CD4-positive, alpha-beta memory T cell (primary cell): ENCODE results near the gene IGSF1. TPM values are rescaled to one million over a fixed set of nuclear protein-coding genes. Genes with fewer than 3 reads are reported as not detected.

Source experiments
- CTCF ChIA-PET: fragments of 350-600 bp; sonication (Branson Sonifier 250); formaldehyde crosslinking; loops from one replicate; lab custom pipeline; 2021; ENCODE audit warnings: inconsistent platforms; ENCODE audit not compliant: partially characterized antibody; lab: Charles Lee
- POLR2A ChIA-PET: fragments of 350-600 bp; sonication (Branson Sonifier 250); formaldehyde crosslinking; loops from one replicate; lab custom pipeline; 2021; ENCODE audit not compliant: partially characterized antibody; lab: Charles Lee
- DNase-seq, 5 donors: peaks; one replicate each; pipeline versions ENCODE4 v3.0.0 to v3.0.0-alpha.2; 2020 to 2022; ENCODE audit warnings: mixed read lengths in 1 of 5
- H3K27ac ChIP-seq: one replicate; pipeline ENCODE4 v1.7.0; 2013; ENCODE audit warnings: low read depth, low read length
- H3K27me3 ChIP-seq: 2 replicates; pipeline ENCODE4 v1.7.0; 2013; ENCODE audit warnings: mild to moderate bottlenecking, low read length, moderate library complexity; ENCODE audit not compliant: insufficient read depth
- H3K36me3 ChIP-seq: 2 replicates; pipeline ENCODE4 v1.7.0; 2013; ENCODE audit warnings: mild to moderate bottlenecking, low read length, moderate library complexity; ENCODE audit not compliant: insufficient read depth
- H3K4me1 ChIP-seq: 2 replicates; pipeline ENCODE4 v1.7.0; 2013; ENCODE audit warnings: mild to moderate bottlenecking, low read length, moderate library complexity; ENCODE audit not compliant: insufficient read depth
- H3K4me3 ChIP-seq, 2 donors: one replicate each; pipeline ENCODE4 v1.7.0; 2013; ENCODE audit warnings: low read length in 2 of 2, mild to moderate bottlenecking in 1 of 2
- H3K9me3 ChIP-seq, 2 donors: one replicate each; pipeline ENCODE4 v1.7.0; 2013; ENCODE audit warnings: low read length in 2 of 2, control low read depth in 1 of 2; ENCODE audit not compliant: control insufficient read depth in 1 of 2
- H3K27ac Mint-ChIP-seq, 7 donors: one replicate each; pipeline ENCODE4 v1.8.0; 2020 to 2021; ENCODE audit warnings: mixed read lengths in 7 of 7, mild to moderate bottlenecking in 6 of 7, inconsistent platforms in 3 of 7, moderate library complexity in 3 of 7
- H3K27me3 Mint-ChIP-seq, 2 donors: one replicate each; pipeline ENCODE4 v1.8.0; 2020 to 2021; ENCODE audit warnings: mixed read lengths in 2 of 2
- H3K36me3 Mint-ChIP-seq, 2 donors: one replicate each; pipeline ENCODE4 v1.8.0; 2020 to 2021; ENCODE audit warnings: mixed read lengths in 2 of 2, inconsistent platforms in 1 of 2, mild to moderate bottlenecking in 1 of 2
- H3K4me1 Mint-ChIP-seq, 4 donors: one replicate each; pipeline ENCODE4 v1.8.0; 2020 to 2021; ENCODE audit warnings: mixed read lengths in 4 of 4, mild to moderate bottlenecking in 1 of 4
- H3K4me3 Mint-ChIP-seq, 8 donors: one replicate each; pipeline ENCODE4 v1.8.0; 2020 to 2021; ENCODE audit warnings: mixed read lengths in 8 of 8, mild to moderate bottlenecking in 7 of 8, moderate library complexity in 6 of 8, inconsistent platforms in 3 of 8
- H3K9me3 Mint-ChIP-seq, 8 donors: one replicate each; pipeline ENCODE4 v1.8.0; 2020 to 2021; ENCODE audit warnings: mixed read lengths in 8 of 8, mild to moderate bottlenecking in 5 of 8, inconsistent platforms in 3 of 8, moderate library complexity in 1 of 8
- intact Hi-C: fragments of 100-400 bp; cut with micrococcal nuclease; formaldehyde crosslinking; loops from one replicate; pipeline ENCODE4 v1.15.1; 2023
- polyA plus RNA-seq, 2 donors: library from polyadenylated mRNA; unstranded; fragments of 300-500 nt; fragmentation: Illumina TruSeq; gene quantifications; one replicate each; pipeline ENCODE4 v1.2.3, GENCODE V29; 2021
- total RNA-seq, 2 experiments: library from RNA; stranded (reverse); gene quantifications; one replicate each; pipeline ENCODE4 v1.2.3, GENCODE V29; 2021

IGSF1 gene
- total and polyA plus RNA-seq, 4 experiments from 2014 or later: not detected

DNA sequence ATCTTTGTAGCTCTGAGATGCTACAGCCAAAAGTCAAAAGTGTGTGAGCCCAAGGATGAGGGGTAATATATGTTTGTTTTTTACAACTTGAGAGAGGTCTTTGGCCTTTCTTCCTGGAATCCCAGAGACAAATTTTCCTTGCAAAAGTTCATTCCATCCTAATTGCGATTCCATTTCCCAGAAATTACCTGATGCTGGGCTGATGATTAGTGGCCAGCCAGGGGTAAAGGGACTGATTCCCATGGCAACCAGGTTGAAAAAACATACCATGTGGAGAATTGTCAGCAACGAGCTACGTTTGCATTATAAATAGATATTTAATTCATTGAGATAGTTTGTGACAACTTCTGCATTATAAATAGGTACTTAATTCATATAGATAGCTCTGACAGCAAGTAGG is 17.8 kb downstream of the IGSF1 start:
- Mint-ChIP-seq H3K4me3 (no peak overlapping the region), H3K27ac (no peak overlapping the region), H3K36me3 (no peaks in the 10 kb centered on the region), H3K27me3 (peaks cover 2 to 6% of the 10 kb centered on the region in 2 donors), H3K4me1 (no peaks in the 10 kb centered on the region), H3K9me3 (no peaks in the 10 kb centered on the region)
- no peak overlapping the region for H3K27ac ChIP-seq
- H3K4me1 ChIP-seq: no peaks in the 10 kb centered on the region
- no peaks in the 10 kb centered on the region for H3K9me3 ChIP-seq
- H3K27me3 ChIP-seq: no peaks in the 10 kb centered on the region
- ChIA-PET POLR2A (no interaction called here), CTCF (no interaction called here)
- H3K4me3 ChIP-seq: no peak overlapping the region
- no peak for DNase-seq
- intact Hi-C loops: no loop called here
- no peaks in the 10 kb centered on the region for H3K36me3 ChIP-seq

DNA sequence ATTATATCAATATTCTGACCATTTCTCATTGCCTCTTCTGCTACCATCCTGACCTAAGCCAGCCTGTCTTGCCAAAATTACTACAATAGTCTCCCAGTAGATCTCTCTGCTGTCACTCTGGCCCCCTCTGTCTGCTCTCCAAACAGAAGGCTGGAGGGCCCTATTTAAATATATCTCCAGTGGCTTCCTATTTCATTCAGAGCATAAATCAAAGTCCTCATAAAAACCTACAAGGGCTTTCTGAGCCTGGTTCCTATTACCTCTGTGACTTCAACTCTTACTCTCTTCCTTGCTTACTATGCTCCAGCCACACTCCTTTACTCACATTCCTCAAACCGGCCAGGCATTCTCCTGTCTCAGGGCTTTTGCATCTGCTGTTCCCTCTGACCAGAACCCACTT is 19.0 kb downstream of the IGSF1 start:
- no peak overlapping the region for H3K27ac ChIP-seq
- Mint-ChIP-seq H3K4me1 (no peaks in the 10 kb centered on the region), H3K4me3 (no peak overlapping the region), H3K9me3 (no peaks in the 10 kb centered on the region), H3K36me3 (no peaks in the 10 kb centered on the region), H3K27me3 (peaks cover 0 to 3% of the 10 kb centered on the region in 2 donors), H3K27ac (no peak overlapping the region)
- POLR2A ChIA-PET: no interaction called here
- no peaks in the 10 kb centered on the region for H3K9me3 ChIP-seq
- intact Hi-C loops: no loop called here
- DNase-seq: no peak
- H3K4me1 ChIP-seq: no peaks in the 10 kb centered on the region
- H3K36me3 ChIP-seq: no peaks in the 10 kb centered on the region
- CTCF ChIA-PET: no interaction called here
- no peaks in the 10 kb centered on the region for H3K27me3 ChIP-seq
- no peak overlapping the region for H3K4me3 ChIP-seq

DNA sequence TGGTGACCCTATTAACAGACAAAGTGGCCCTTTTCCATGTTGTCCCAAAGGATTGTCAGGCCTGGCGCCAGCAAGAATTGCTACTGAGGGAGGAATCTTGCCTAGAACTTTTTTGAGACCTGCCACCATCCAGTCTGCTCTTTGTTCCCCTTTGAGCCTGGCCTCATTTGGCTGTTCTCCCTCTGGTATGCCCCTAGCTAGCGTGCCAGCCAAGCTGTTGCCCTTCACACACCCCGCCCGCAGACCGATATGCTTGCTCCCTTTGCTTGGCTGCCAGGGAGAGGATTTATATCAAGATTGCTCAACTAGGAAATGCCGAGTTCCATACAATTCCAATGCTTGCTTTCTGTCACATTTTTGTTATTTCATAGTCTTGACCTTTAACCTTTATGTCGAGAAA is 24.4 kb downstream of the IGSF1 start:
- H3K27me3 ChIP-seq: no peaks in the 10 kb centered on the region
- no peaks in the 10 kb centered on the region for H3K36me3 Mint-ChIP-seq
- ChIA-PET CTCF (no interaction called here), POLR2A (no interaction called here)
- no peak overlapping the region for H3K27ac ChIP-seq
- DNase-seq: no peak
- no peak overlapping the region for H3K27ac Mint-ChIP-seq
- H3K27me3 Mint-ChIP-seq: no peaks in the 10 kb centered on the region
- H3K4me3 ChIP-seq: no peak overlapping the region
- no peaks in the 10 kb centered on the region for H3K36me3 ChIP-seq
- no peaks in the 10 kb centered on the region for H3K4me1 ChIP-seq
- H3K9me3 ChIP-seq: no peaks in the 10 kb centered on the region
- H3K9me3 Mint-ChIP-seq: no peaks in the 10 kb centered on the region
- H3K4me3 Mint-ChIP-seq: no peak overlapping the region
- intact Hi-C loops: loop anchor here (5.0 kb wide), 1 partner anchor 368 kb away; no protein-coding TSS in a partner anchor
- peaks cover 0 to 8% (median under 1%) of the 10 kb centered on the region in 4 donors for H3K4me1 Mint-ChIP-seq

DNA sequence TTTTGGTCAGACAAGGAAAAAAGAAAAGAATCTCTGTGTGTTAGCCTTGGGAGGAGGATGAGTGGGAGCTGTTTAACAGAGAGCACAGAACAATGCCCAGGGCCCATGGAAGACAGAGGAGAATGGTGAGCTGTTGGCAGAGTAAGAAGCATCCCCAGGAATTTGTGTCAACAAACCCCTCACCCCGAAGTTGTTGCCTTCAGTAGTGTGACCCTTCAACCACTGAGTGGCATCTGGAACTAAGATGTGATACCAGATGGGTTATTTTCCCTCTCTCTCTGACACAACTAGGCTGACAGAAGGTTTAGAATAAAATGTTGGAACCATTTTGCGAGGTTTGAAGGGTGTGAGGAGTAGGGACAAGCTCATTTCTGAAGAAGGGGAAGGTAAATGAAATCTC is 25.1 kb downstream of the IGSF1 start:
- CTCF ChIA-PET: no interaction called here
- Mint-ChIP-seq H3K4me1 (peaks cover 0 to 8% (median under 1%) of the 10 kb centered on the region in 4 donors), H3K27me3 (no peaks in the 10 kb centered on the region), H3K36me3 (no peaks in the 10 kb centered on the region), H3K4me3 (no peak overlapping the region), H3K27ac (no peak overlapping the region), H3K9me3 (no peaks in the 10 kb centered on the region)
- H3K27me3 ChIP-seq: no peaks in the 10 kb centered on the region
- no peak overlapping the region for H3K27ac ChIP-seq
- POLR2A ChIA-PET: no interaction called here
- H3K36me3 ChIP-seq: no peaks in the 10 kb centered on the region
- intact Hi-C loops: loop anchor here (5.0 kb wide), 1 partner anchor 368 kb away; no protein-coding TSS in a partner anchor
- no peak overlapping the region for H3K4me3 ChIP-seq
- no peaks in the 10 kb centered on the region for H3K9me3 ChIP-seq
- no peaks in the 10 kb centered on the region for H3K4me1 ChIP-seq
- DNase-seq: no peak

DNA sequence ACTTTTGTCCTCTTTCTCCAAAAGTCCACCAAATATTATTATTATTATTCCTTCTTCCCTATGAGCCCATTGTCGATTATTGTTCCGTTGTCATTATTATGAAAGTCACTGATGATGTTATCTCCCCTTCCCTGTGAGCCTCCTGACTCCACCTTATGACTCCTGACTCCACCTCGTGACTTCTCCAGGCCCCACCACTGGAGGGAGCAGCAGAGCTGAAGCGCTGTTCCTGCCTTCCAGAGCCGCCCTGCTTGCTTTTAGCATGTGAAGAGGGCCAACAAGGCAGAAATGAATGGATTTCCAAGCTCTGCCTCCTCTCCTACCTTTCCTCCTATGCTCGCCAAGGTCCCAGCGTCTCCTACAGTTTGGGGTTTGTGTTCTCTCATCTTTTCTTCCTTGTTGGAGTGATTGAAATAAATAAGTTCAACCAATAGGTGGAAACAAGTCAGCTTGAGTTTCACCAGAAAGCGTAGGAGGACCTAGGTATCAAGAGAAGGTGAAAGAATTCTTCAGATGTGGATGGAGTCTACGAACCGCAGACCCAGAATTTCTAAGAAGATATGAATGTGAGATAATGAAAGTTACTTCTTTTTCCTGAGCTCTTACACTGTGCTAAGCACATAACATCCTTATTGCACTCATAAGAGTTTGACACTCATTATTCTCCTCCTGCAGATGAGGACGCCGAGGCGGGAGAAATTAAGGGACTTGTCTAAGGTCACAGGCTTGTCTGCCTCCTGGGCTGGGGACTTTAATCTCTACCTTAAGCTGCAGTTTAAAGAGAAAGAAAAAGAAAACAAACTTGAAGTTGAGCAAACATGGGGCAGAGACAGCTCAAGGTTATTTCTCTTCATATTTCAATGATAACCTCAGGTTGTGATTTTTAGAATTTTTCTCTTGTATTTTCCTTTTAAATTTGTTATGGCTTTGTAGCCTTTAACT is 26.1 kb downstream of the IGSF1 start:
- no peaks in the 10 kb centered on the region for H3K36me3 Mint-ChIP-seq
- Histone ChIP-seq H3K36me3 (no peaks in the 10 kb centered on the region), H3K27me3 (no peaks in the 10 kb centered on the region), H3K4me3 (no peak overlapping the region), H3K4me1 (no peaks in the 10 kb centered on the region), H3K9me3 (no peaks in the 10 kb centered on the region), H3K27ac (no peak overlapping the region)
- POLR2A ChIA-PET: no interaction called here
- no peak for DNase-seq
- H3K27ac Mint-ChIP-seq: peak overlapping the region in 1 of 7 donors; percentile 47
- peaks cover 0 to 8% (median under 1%) of the 10 kb centered on the region in 4 donors for H3K4me1 Mint-ChIP-seq
- H3K27me3 Mint-ChIP-seq: no peaks in the 10 kb centered on the region
- intact Hi-C loops: loop anchor here (5.0 kb wide), 1 partner anchor 369 kb away; no protein-coding TSS in a partner anchor
- CTCF ChIA-PET: no interaction called here
- peak overlapping the region in 2 of 8 donors; percentile 30 to 63 for H3K4me3 Mint-ChIP-seq
- H3K9me3 Mint-ChIP-seq: no peaks in the 10 kb centered on the region

DNA sequence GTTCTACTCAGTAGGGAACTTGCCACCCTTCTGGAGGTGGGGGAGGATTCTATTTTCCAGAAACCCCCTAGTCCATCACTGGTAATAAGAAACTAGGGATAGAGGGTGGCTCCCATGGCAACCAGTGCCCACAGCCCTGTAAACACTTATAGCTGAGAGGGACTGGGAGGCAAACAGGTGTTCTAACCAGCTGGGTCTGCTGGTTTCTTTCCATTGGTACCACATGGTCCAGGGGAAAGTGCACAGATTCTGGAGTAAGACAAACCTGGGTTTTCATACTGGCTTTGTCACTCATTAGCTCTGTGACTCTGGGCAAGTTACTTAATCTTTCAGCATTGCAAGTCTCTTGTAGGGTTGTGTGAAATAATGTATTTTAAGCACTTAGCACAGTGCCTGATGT is 26.9 kb downstream of the IGSF1 start:
- Histone ChIP-seq H3K4me3 (no peak overlapping the region), H3K4me1 (no peaks in the 10 kb centered on the region), H3K36me3 (no peaks in the 10 kb centered on the region), H3K9me3 (no peaks in the 10 kb centered on the region), H3K27me3 (no peaks in the 10 kb centered on the region), H3K27ac (no peak overlapping the region)
- Mint-ChIP-seq H3K27ac (no peak overlapping the region), H3K27me3 (no peaks in the 10 kb centered on the region), H3K4me3 (no peak overlapping the region), H3K36me3 (no peaks in the 10 kb centered on the region), H3K9me3 (no peaks in the 10 kb centered on the region), H3K4me1 (peaks cover 0 to 8% (median under 1%) of the 10 kb centered on the region in 4 donors)
- ChIA-PET POLR2A (no interaction called here), CTCF (no interaction called here)
- no peak for DNase-seq
- intact Hi-C loops: loop anchor here (5.0 kb wide), 1 partner anchor 370 kb away; no protein-coding TSS in a partner anchor

DNA sequence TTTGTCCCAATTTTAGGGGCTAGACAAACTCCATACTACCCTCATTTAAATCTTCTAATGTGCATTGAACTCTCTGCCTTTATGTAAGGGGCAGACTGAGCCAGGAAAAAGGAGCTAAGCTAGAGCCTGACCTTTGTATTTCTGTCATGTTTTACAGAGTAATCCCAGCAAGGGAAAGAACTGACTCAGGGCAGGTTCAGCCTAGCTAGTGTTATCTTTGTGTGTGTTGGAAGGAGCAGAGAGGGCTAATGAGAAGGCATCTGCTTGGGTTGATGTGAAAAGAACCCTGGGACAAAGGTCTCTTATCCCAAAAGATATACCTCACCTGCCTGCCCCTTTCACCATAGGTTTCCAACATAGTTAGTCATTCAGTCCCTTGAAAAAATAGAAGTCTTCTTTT is 31.7 kb downstream of the IGSF1 start:
- ChIA-PET CTCF (no interaction called here), POLR2A (no interaction called here)

More for the DNA sequence above, 31.7 kb downstream of the IGSF1 start:
- Histone ChIP-seq H3K4me3 (no peak overlapping the region), H3K27ac (no peak overlapping the region), H3K4me1 (no peaks in the 10 kb centered on the region), H3K9me3 (no peaks in the 10 kb centered on the region), H3K36me3 (no peaks in the 10 kb centered on the region), H3K27me3 (no peaks in the 10 kb centered on the region)
- no peak overlapping the region for H3K4me3 Mint-ChIP-seq
- intact Hi-C loops: no loop called here
- no peaks in the 10 kb centered on the region for H3K36me3 Mint-ChIP-seq
- no peak for DNase-seq
- no peaks in the 10 kb centered on the region for H3K9me3 Mint-ChIP-seq
- H3K27me3 Mint-ChIP-seq: no peaks in the 10 kb centered on the region
- H3K4me1 Mint-ChIP-seq: no peaks in the 10 kb centered on the region
- no peak overlapping the region for H3K27ac Mint-ChIP-seq
